HG02973 (cell line): ENCODE results near the gene PIGS.

Experiments
- ATAC-seq: cut with Tn5 transposase; IDR thresholded peaks from one replicate; pipeline ENCODE4 v1.9.1; 2021; ENCODE audit warnings: moderate library complexity; ENCODE audit not compliant: unreplicated experiment

PIGS gene

DNA sequence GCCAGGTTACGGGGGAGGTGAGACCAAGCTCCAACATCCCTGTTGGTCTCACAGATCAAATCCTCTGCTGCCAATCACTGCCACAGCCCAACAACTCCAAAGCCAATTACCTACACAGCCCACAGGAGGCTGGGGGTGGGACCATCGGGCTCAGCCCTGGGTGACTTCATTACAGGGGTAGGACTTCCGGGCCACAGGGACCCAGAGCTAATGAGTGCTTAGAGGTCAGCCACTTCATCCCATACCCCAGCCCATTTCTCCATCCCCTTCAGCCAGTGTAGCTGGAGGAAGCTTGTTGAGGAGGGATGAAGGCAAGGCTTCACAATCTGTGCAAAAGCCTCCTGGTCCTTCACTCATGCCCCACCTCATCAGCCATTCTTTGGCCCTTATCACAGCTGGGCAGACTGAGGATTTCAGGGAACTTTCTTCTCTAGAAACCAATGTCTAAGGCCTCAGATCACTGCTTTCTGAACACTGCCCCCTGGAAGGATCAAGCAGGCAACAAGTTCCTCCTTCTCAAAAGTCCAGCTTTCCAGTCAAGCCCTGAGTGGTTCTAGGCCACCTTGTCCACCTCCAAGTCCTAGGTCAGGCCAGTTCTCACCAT lies 59.4 kb downstream of the PIGS start:
- no peak for ATAC-seq

DNA sequence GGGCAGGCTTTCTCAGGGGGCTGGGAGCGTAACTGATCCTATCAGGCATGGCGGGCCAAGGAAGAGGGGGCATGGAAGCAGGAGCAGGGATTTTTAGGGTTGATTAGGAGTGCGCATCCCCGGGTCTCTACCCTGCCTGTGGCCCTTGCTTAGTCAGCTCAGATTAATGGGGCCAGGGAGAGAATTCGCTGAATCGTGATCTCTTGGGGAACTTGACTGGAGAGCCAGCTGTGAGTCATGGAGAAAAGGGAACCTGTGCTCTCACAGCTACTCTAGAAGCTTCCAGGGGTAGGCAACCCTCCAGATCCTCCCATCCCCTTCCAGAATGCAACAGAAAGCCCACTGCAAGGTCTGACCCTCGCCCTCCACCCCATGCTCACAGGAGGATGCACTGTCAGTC lies 61.5 kb downstream of the PIGS start:
- ATAC-seq, result no peak

DNA sequence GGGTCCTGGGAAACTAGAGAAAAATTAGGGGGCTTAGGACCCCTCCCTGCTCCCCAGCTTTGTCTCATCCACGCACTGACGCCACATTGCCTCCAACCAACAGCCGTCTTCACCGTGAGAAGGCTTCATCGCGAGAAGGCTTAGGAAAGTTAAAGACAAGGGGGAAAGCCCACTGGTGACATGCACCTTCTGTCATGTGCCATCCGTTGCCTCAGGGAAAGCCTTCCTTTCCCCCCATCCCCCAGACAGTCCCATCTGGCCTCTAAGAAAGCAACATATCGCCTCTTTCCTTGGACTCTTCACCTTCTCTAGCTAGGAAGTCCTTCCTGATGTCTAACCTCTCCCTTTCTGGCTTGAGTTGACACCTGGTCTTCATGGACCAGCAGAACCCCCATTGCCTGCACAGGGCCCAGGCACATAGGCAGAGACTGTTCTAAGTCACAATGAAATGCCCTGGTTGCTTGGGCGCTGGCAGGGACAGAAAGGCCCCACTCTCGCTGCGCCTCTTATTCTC lies 63.1 kb downstream of the PIGS start:
- no peak for ATAC-seq

DNA sequence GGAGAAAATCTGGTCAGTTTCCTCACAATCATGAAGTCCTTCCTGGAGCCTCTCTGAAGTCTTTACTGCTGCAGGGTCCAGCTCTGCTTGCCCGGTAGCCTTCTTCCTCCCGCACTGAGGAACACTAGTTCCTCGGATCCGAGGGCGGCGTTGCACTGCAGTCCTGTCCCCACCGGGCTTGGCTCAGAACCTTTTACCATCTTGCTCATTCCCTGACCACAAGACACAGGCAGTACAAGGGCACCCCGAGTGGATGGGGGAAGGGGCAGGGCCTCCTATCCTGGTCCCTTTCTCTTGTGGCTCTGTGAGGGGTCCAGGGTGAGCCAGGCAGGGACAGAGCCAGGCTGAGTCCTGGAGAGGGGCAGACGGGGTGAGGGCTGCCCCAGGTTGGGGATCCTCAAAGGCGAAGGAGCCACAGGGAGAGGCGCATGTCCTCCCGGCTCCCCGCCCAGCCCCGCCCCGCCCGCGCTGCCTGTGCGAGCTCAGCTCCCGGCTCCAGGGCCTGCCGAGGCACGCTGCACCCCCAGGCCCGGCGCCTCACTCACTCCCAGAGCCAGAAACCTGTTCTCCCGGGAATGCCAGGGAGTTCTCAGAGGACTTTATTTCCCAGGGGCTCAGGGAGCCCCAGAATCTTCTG lies 63.6 kb downstream of the PIGS start:
- ATAC-seq, result no peak

DNA sequence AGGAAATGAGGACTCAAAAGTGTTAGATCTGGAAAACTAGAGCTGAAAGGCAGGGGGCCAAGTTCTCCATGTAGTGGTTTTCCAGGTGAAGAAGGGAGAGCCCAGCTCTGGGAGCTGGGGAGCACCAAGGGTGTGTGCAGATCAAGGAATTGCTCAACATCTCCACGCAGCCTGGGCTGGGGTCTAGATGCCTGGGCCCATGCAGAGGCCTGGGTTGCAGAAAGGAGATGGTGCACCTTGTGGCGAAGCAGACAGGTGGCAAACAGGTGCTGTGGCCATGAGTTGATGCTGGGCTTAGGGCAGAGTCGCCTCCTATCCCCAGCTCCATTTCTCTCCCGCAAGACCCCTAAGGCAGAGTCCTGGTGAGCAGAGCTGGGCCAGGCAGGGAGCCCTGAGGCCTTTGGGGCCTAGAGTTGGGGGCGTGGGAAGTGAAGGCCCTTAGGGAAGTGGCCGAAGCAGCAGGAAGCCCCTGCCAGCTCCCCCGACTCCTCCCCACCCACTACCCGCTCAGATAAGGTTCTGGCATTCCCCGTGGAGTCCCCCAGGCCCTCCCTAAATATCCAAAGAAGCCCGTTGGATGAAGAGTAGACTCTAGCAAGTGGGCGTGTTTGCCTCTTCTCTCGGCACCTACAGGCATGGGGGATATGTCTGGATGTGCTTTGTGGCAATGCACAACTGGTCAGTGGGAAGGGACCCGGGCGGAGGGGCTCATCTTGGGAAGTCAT lies 64.4 kb downstream of the PIGS start:
- ATAC-seq, result no peak

DNA sequence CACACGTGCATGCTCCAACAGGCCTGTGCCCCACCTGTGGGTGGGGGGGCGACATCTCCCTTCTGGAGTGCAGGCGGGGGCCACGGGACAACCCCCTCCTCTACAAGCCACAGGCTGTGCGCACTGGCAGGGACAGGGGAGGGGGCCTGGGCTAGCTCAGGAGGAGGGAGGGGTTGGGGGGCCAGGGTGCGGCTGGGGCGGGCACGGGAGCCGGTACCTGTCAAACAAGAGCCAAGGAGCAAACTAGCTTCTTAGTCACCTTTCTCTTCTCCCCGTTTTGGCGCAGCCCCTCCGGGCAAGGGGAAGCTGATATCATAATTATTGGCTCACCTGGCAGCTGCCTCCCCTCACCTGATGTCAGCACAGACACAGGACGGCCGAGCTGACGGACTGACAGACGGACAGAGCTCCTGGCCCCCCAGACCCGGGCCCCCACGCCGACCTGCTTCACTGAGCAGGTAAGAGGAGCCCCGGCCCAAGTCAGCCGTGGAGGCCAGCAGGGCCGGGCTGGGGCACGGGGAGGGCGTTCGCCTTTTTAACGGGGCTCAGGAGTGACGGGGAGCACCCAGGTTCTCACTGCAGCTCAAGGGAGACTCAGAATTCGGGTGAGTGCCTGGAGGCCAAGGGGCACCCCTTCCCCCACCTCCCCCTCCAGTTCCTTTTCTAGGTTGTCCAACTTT lies 65.2 kb downstream of the PIGS start, which contains the start of gene FOXN1:
FOXN1 (plus strand) TSS at position 363 of the 680 bp plus-strand sequence. CDS start 17,622 bp downstream, outside the sequence.
- no peak for ATAC-seq

DNA sequence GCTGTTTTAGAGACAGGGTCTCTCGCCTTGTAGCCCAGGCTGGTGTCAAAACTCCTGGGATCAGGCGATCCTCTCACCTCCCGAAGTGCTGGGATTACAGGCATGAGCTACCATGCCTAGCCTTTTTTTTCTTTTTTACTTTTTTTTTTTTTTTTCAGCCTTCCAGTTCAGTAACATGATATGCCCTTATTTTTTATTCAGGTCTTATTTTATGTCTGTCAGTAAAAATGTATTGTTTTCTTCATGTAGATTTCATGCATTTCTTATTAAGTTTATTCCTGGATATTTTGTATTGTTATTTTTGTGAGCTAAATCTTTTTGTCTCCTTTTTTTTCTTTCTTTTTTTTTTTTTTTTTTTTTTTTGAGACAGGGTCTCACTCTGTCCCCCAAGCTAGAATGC lies 67.9 kb downstream of the PIGS start:
- no peak for ATAC-seq
